HFF-Myc (cell line): Measurements from ENCODE around the gene FCRL6.

Experiments
- DNase-seq: peaks from one replicate; pipeline ENCODE4 v3.0.0-alpha.2; 2011; ENCODE audit warnings: low read depth; ENCODE audit errors: extremely low read depth
- H3K4me3 ChIP-seq: replicated peaks from 2 replicates; pipeline ENCODE4 v1.5.1; 2011; ENCODE audit warnings: low read depth, mild to moderate bottlenecking, control low read depth, low read length
- CTCF ChIP-seq: IDR thresholded peaks from 2 replicates; pipeline ENCODE4 v1.5.1; 2012; ENCODE audit warnings: mild to moderate bottlenecking, low read depth, low read length, control low read depth; ENCODE audit errors: missing control alignments

Gene FCRL6

GRCh38 chr1:159781992-159782391 is 20.2 kb upstream of the FCRL6 start:
- TF ChIP-seq CTCF: no peak
- H3K4me3 ChIP-seq: peak overlapping the region; percentile 56; the same call in 1 of the 2 replicates
- no peak for DNase-seq

- H3K4me3 ChIP-seq: no peak overlapping the region
- no peak for TF ChIP-seq CTCF
- DNase-seq: no peak
Measured at GRCh38 chr1:159783724-159784123, 18.4 kb upstream of the FCRL6 start.

GRCh38 chr1:159786465-159786864 is 15.7 kb upstream of the FCRL6 start:
- TF ChIP-seq CTCF: no peak
- no peak for DNase-seq
- H3K4me3 ChIP-seq: no peak overlapping the region

- DNase-seq: no peak
- no peak for TF ChIP-seq CTCF
- no peak overlapping the region for H3K4me3 ChIP-seq
Measured at GRCh38 chr1:159786966-159787365, 15.2 kb upstream of the FCRL6 start.

- H3K4me3 ChIP-seq: no peak overlapping the region
- DNase-seq: no peak
- TF ChIP-seq CTCF: peak; percentile 51
Measured at GRCh38 chr1:159790237-159790917, 11.8 kb upstream of the FCRL6 start.

- H3K4me3 ChIP-seq: no peak overlapping the region
- DNase-seq: no peak
- no peak for TF ChIP-seq CTCF
Measured at GRCh38 chr1:159791031-159791430, 11.1 kb upstream of the FCRL6 start.

GRCh38 chr1:159791461-159791860 is 10.7 kb upstream of the FCRL6 start:
- no peak for TF ChIP-seq CTCF
- no peak overlapping the region for H3K4me3 ChIP-seq
- no peak for DNase-seq
